Activated CD8-positive, alpha-beta memory T cell treated with anti-CD3 and anti-CD28 coated beads, Interleukin-2, amount 10 ng/mL, durations not matched to agents 7 days and 5 days (primary cell): ENCODE data around the gene PDE6A. TPM values are rescaled to one million over a fixed set of nuclear protein-coding genes. Genes with fewer than 3 reads are reported as not detected.
A peak's percentile ranks its signal among the peaks of the same experiment; 100 is the strongest.

Source experiments
- ATAC-seq: fragments of 150-1000 bp; cut with Tn5 transposase; one replicate; pipeline ENCODE4 v1.10.0; 2021; ENCODE audit warnings: moderate library complexity
- CTCF ChIA-PET: fragments of 350-600 bp; sonication (Branson Sonifier 250); formaldehyde crosslinking; loops from one replicate; lab custom pipeline; 2021; ENCODE audit warnings: antibody characterized with exemption; lab: Charles Lee
- DNase-seq: peaks from one replicate; pipeline ENCODE4 v3.0.0-alpha.2; 2020
- H3K27ac Mint-ChIP-seq: one replicate; pipeline ENCODE4 v1.8.0; 2021; ENCODE audit warnings: mild to moderate bottlenecking, mixed read lengths
- H3K27me3 Mint-ChIP-seq: one replicate; pipeline ENCODE4 v1.8.0; 2021; ENCODE audit warnings: mixed read lengths
- H3K36me3 Mint-ChIP-seq: one replicate; pipeline ENCODE4 v1.8.0; 2021; ENCODE audit warnings: mild to moderate bottlenecking, mixed read lengths
- H3K4me1 Mint-ChIP-seq: one replicate; pipeline ENCODE4 v1.8.0; 2021; ENCODE audit warnings: mixed read lengths
- H3K4me3 Mint-ChIP-seq: one replicate; pipeline ENCODE4 v1.8.0; 2021; ENCODE audit warnings: mild to moderate bottlenecking, moderate library complexity, mixed read lengths
- H3K9me3 Mint-ChIP-seq: one replicate; pipeline ENCODE4 v1.8.0; 2022; ENCODE audit warnings: low read depth, mixed read lengths
- total RNA-seq, 2 experiments: library from RNA; stranded (reverse); gene quantifications; one replicate each; pipeline ENCODE4 v1.2.3, GENCODE V29; 2021

PDE6A gene
- total RNA-seq: not detected

DNA sequence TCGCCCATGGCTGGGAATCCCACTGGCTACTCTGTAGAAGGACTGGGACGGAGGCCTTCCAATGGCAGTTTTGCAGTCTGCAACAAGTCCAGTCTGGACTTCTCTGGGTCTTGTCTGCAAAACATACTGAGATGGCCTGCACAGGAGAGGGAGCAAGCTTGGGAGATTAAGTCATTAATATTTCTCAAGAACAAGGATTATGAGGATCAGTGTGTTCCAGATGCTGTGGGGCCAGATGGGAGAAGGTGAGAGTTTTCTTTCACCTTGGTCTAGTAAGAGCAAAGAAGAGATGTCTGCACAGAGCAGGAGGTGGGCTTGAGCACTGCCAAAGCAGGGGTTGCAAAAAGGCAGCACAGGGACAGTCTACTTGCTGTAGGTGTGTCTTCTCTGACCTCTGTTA lies at the start of gene PDE6A:
Gene PDE6A, minus strand, starts transcription at position 128 of the 400 bp plus-strand sequence. Its CDS starts 120 bp downstream, at position 8.
- peaks cover 23% of the 10 kb centered on the region for H3K27me3 Mint-ChIP-seq
- no peaks in the 10 kb centered on the region for H3K36me3 Mint-ChIP-seq
- DNase-seq (no peak), ATAC-seq (no peak)
- no peak within 1 kb of the TSS for H3K27ac Mint-ChIP-seq
- no peaks in the 10 kb centered on the region for H3K9me3 Mint-ChIP-seq
- H3K4me3 Mint-ChIP-seq: no peak within 1 kb of the TSS
- peaks cover 6% of the 10 kb centered on the region for H3K4me1 Mint-ChIP-seq
- CTCF ChIA-PET: no interaction called here

GRCh38 chr5:149993471-149993870 lies 48.9 kb upstream of the PDE6A start:
- Mint-ChIP-seq H3K36me3 (no peaks in the 10 kb centered on the region), H3K27ac (no peak overlapping the region), H3K4me3 (no peak overlapping the region), H3K27me3 (no peaks in the 10 kb centered on the region), H3K9me3 (no peaks in the 10 kb centered on the region), H3K4me1 (peaks cover 3% of the 10 kb centered on the region)
- DNase-seq (no peak), ATAC-seq (no peak)
- CTCF ChIA-PET: interaction anchor here (0.9 to 5.2 kb wide), 9 partner anchors 7 to 326 kb away, joined by 3 to 123 read pairs (median 5); partner anchors contain the start of genes HMGXB3, SLC26A2 and TIGD6

- Mint-ChIP-seq H3K4me1 (peaks cover 3% of the 10 kb centered on the region), H3K36me3 (no peaks in the 10 kb centered on the region), H3K27ac (no peak overlapping the region), H3K9me3 (no peaks in the 10 kb centered on the region), H3K4me3 (no peak overlapping the region), H3K27me3 (no peaks in the 10 kb centered on the region)
- DNase-seq (peak; percentile 80), ATAC-seq (peak; percentile 86)
- CTCF ChIA-PET: interaction anchor here (0.6 to 5.2 kb wide), 32 partner anchors 9 to 359 kb away, joined by 3 to 123 read pairs (median 4); partner anchors contain the start of genes HMGXB3 and TIGD6
These were observed 46.2 kb upstream of the PDE6A start for GRCh38 chr5:149990518-149991376.

- no peaks in the 10 kb centered on the region for H3K27me3 Mint-ChIP-seq
- no peak overlapping the region for H3K4me3 Mint-ChIP-seq
- no peaks in the 10 kb centered on the region for H3K36me3 Mint-ChIP-seq
- CTCF ChIA-PET: no interaction called here
- no peak for DNase-seq
- H3K27ac Mint-ChIP-seq: no peak overlapping the region
- no peaks in the 10 kb centered on the region for H3K4me1 Mint-ChIP-seq
- H3K9me3 Mint-ChIP-seq: no peaks in the 10 kb centered on the region
- ATAC-seq: no peak
These were observed 43.5 kb upstream of the PDE6A start for GRCh38 chr5:149988126-149988525.

DNA sequence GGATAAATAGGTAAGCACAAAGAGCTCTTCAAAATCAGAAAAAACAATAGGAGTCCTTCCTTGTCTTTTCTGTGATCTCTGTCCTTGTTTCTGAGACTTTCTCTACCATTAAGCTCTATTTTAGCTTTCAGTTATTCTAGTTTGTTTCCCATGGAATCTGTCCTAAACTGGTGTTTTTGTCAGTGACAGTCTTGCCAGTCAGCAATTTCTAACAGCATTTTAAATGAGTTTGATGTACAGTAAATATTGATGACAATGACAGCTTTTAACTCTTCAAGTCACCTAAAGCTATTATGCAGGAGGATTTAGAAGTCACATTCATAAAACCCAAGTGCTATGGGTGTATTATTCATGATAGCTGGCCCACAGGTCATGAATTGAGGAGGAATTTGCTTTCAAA lies 37.9 kb upstream of the PDE6A start:
- CTCF ChIA-PET: interaction anchor here (0.7 to 2.0 kb wide), 6 partner anchors 8 to 151 kb away, joined by 3 to 15 read pairs (median 4); no protein-coding TSS in a partner anchor
- no peaks in the 10 kb centered on the region for H3K9me3 Mint-ChIP-seq
- H3K27ac Mint-ChIP-seq: no peak overlapping the region
- DNase-seq (no peak), ATAC-seq (no peak)
- no peak overlapping the region for H3K4me3 Mint-ChIP-seq
- no peaks in the 10 kb centered on the region for H3K4me1 Mint-ChIP-seq
- no peaks in the 10 kb centered on the region for H3K27me3 Mint-ChIP-seq
- H3K36me3 Mint-ChIP-seq: peaks cover 11% of the 10 kb centered on the region

DNA sequence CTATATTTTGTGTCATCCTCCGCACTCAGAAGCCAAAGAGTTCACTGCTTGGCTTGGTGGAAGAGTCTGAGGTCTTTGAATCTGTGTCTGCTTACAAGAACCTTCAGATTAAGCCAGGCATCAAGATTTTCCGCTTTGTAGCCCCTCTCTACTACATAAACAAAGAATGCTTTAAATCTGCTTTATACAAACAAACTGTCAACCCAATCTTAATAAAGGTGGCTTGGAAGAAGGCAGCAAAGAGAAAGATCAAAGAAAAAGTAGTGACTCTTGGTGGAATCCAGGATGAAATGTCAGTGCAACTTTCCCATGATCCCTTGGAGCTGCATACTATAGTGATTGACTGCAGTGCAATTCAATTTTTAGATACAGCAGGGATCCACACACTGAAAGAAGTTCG lies 36.6 kb upstream of the PDE6A start:
- H3K27me3 Mint-ChIP-seq: no peaks in the 10 kb centered on the region
- no peak overlapping the region for H3K27ac Mint-ChIP-seq
- no peak overlapping the region for H3K4me3 Mint-ChIP-seq
- peaks cover 13% of the 10 kb centered on the region for H3K36me3 Mint-ChIP-seq
- CTCF ChIA-PET: interaction anchor here (1.4 to 2.0 kb wide), 2 partner anchors 9 to 51 kb away, joined by 4 to 15 read pairs; no protein-coding TSS in a partner anchor
- ATAC-seq (no peak), DNase-seq (no peak)
- no peaks in the 10 kb centered on the region for H3K4me1 Mint-ChIP-seq
- no peaks in the 10 kb centered on the region for H3K9me3 Mint-ChIP-seq

GRCh38 chr5:149979896-149980295 lies 35.3 kb upstream of the PDE6A start:
- CTCF ChIA-PET: no interaction called here
- DNase-seq (no peak), ATAC-seq (no peak)
- no peaks in the 10 kb centered on the region for H3K4me1 Mint-ChIP-seq
- H3K4me3 Mint-ChIP-seq: no peak overlapping the region
- H3K9me3 Mint-ChIP-seq: no peaks in the 10 kb centered on the region
- H3K27me3 Mint-ChIP-seq: no peaks in the 10 kb centered on the region
- H3K27ac Mint-ChIP-seq: no peak overlapping the region
- H3K36me3 Mint-ChIP-seq: peaks cover 13% of the 10 kb centered on the region

- H3K27me3 Mint-ChIP-seq: no peaks in the 10 kb centered on the region
- ATAC-seq: no peak
- CTCF ChIA-PET: interaction anchor here (1.4 to 1.9 kb wide), 4 partner anchors 13 to 17 kb away, joined by 3 to 5 read pairs (median 4); no protein-coding TSS in a partner anchor
These were observed 30.8 kb upstream of the PDE6A start for GRCh38 chr5:149975409-149975808.

GRCh38 chr5:149969181-149969930 lies 24.8 kb upstream of the PDE6A start:
- no peak overlapping the region for H3K4me3 Mint-ChIP-seq
- peaks cover 2% of the 10 kb centered on the region for H3K36me3 Mint-ChIP-seq
- CTCF ChIA-PET: interaction anchor here (0.6 to 1.3 kb wide), 4 partner anchors 12 to 136 kb away, joined by 3 to 8 read pairs (median 4); no protein-coding TSS in a partner anchor
- H3K27me3 Mint-ChIP-seq: no peaks in the 10 kb centered on the region
- ATAC-seq (no peak), DNase-seq (no peak)
- peaks cover 4% of the 10 kb centered on the region for H3K4me1 Mint-ChIP-seq
- H3K9me3 Mint-ChIP-seq: no peaks in the 10 kb centered on the region
- H3K27ac Mint-ChIP-seq: no peak overlapping the region

More at GRCh38 chr5:149975409-149975808, 30.8 kb upstream of the PDE6A start:
- Mint-ChIP-seq H3K36me3 (peaks cover 12% of the 10 kb centered on the region), H3K4me1 (peaks cover 2% of the 10 kb centered on the region), H3K27ac (no peak overlapping the region), H3K9me3 (no peaks in the 10 kb centered on the region), H3K4me3 (no peak overlapping the region)
- no peak for DNase-seq

GRCh38 chr5:149966946-149967345 lies 22.4 kb upstream of the PDE6A start:
- no peak overlapping the region for H3K27ac Mint-ChIP-seq
- no peaks in the 10 kb centered on the region for H3K9me3 Mint-ChIP-seq
- CTCF ChIA-PET: interaction anchor here (1.0 to 1.3 kb wide), 4 partner anchors 114 to 330 kb away, joined by 4 to 6 read pairs (median 4); no protein-coding TSS in a partner anchor
- H3K4me1 Mint-ChIP-seq: peaks cover 8% of the 10 kb centered on the region
- no peaks in the 10 kb centered on the region for H3K27me3 Mint-ChIP-seq
- ATAC-seq (no peak), DNase-seq (no peak)
- H3K4me3 Mint-ChIP-seq: no peak overlapping the region
- H3K36me3 Mint-ChIP-seq: peaks cover 3% of the 10 kb centered on the region

DNA sequence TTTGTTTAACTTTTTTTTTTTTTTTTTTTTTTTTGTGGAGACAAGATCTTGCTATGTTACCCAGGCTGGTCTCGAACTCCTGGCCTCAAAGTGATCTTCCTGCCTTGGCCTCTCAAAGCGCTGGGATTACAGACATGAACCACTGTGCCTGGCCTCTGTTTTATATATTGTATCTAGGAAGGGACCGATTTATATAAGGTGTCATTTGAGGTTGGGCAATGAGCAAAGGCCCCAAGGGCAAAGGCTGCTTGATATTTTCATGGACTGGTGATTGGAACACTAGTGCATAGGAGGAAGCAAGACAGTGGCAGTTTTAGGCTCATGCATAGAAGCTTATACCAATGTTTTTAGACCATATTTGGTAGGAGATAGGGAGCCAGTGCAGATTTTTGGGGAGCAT lies 19.1 kb upstream of the PDE6A start:
- H3K27ac Mint-ChIP-seq: no peak overlapping the region
- no peaks in the 10 kb centered on the region for H3K9me3 Mint-ChIP-seq
- DNase-seq: no peak
- peaks cover 2% of the 10 kb centered on the region for H3K36me3 Mint-ChIP-seq
- peaks cover 31% of the 10 kb centered on the region for H3K4me1 Mint-ChIP-seq
- no peaks in the 10 kb centered on the region for H3K27me3 Mint-ChIP-seq
- no peak overlapping the region for H3K4me3 Mint-ChIP-seq
- no peak for ATAC-seq
- CTCF ChIA-PET: interaction anchor here (1.0 to 5.7 kb wide), 4 partner anchors 14 to 136 kb away, joined by 4 to 98 read pairs (median 8); no protein-coding TSS in a partner anchor

- H3K4me3 Mint-ChIP-seq: no peak overlapping the region
- peaks cover 2% of the 10 kb centered on the region for H3K36me3 Mint-ChIP-seq
- peaks cover 31% of the 10 kb centered on the region for H3K4me1 Mint-ChIP-seq
- ATAC-seq (no peak), DNase-seq (no peak)
- H3K27me3 Mint-ChIP-seq: no peaks in the 10 kb centered on the region
- H3K27ac Mint-ChIP-seq: no peak overlapping the region
- CTCF ChIA-PET: interaction anchor here (0.7 to 5.7 kb wide), 17 partner anchors 9 to 344 kb away, joined by 3 to 98 read pairs (median 4); no protein-coding TSS in a partner anchor
- no peaks in the 10 kb centered on the region for H3K9me3 Mint-ChIP-seq
These were observed 18.2 kb upstream of the PDE6A start for GRCh38 chr5:149962601-149963300.
